Progenitor cell of endocrine pancreas (in vitro differentiated cells): ENCODE data around the gene MPP3. TPM values are rescaled to one million over a fixed set of nuclear protein-coding genes. Genes with fewer than 3 reads are reported as not detected.

Source experiments
- DNase-seq: peaks from one replicate; pipeline ENCODE4 v3.0.0; 2021; ENCODE audit warnings: low spot score; ENCODE audit not compliant: unreplicated experiment
- H3K27ac Mint-ChIP-seq: 2 replicates; pipeline ENCODE4 v1.8.0; 2021; ENCODE audit warnings: mild to moderate bottlenecking, moderate library complexity, mixed read lengths
- H3K27me3 Mint-ChIP-seq: 2 replicates; pipeline ENCODE4 v1.8.0; 2021; ENCODE audit warnings: mixed read lengths
- H3K36me3 Mint-ChIP-seq: 2 replicates; pipeline ENCODE4 v1.8.0; 2022; ENCODE audit warnings: mixed read lengths; ENCODE audit not compliant: insufficient read depth
- H3K4me1 Mint-ChIP-seq: 2 replicates; pipeline ENCODE4 v1.8.0; 2021; ENCODE audit warnings: low read depth, mixed read lengths
- H3K4me3 Mint-ChIP-seq: 2 replicates; pipeline ENCODE4 v1.8.0; 2021; ENCODE audit warnings: low read depth, mild to moderate bottlenecking, moderate library complexity, mixed read lengths
- H3K9me3 Mint-ChIP-seq: 2 replicates; pipeline ENCODE4 v1.8.0; 2021; ENCODE audit warnings: low read depth, mixed read lengths
- total RNA-seq: library from RNA; stranded (reverse); gene quantifications from 2 replicates; pipeline ENCODE4 v1.2.1, GENCODE V29; 2021
- TF ChIP-seq, protein P1 (sequence below): fragments of 200-600 bp; sonication (generic); IDR thresholded peaks from one replicate; pipeline ENCODE4 v1.5.0; 2021; ENCODE audit warnings: antibody characterized with exemption, mild to moderate bottlenecking; ENCODE audit not compliant: unreplicated experiment

Gene MPP3
- total RNA-seq, 1 donor from 2014 or later = 12.6 TPM

GRCh38 chr17:43778337-43779144 is 54.4 kb downstream of the MPP3 start, which contains the start of gene DUSP3:
Gene DUSP3, minus strand, starts transcription at chr17:43778977. Its CDS starts 53 bp downstream, at chr17:43778924.
- peak within 1 kb of the TSS; percentile 82 for H3K4me3 Mint-ChIP-seq
- peaks cover 7% of the 10 kb centered on the region for H3K36me3 Mint-ChIP-seq
- DNase-seq = peak; percentile 91
- peak within 1 kb of the TSS; percentile 98 for H3K27ac Mint-ChIP-seq
- TF ChIP-seq, protein P1, sequence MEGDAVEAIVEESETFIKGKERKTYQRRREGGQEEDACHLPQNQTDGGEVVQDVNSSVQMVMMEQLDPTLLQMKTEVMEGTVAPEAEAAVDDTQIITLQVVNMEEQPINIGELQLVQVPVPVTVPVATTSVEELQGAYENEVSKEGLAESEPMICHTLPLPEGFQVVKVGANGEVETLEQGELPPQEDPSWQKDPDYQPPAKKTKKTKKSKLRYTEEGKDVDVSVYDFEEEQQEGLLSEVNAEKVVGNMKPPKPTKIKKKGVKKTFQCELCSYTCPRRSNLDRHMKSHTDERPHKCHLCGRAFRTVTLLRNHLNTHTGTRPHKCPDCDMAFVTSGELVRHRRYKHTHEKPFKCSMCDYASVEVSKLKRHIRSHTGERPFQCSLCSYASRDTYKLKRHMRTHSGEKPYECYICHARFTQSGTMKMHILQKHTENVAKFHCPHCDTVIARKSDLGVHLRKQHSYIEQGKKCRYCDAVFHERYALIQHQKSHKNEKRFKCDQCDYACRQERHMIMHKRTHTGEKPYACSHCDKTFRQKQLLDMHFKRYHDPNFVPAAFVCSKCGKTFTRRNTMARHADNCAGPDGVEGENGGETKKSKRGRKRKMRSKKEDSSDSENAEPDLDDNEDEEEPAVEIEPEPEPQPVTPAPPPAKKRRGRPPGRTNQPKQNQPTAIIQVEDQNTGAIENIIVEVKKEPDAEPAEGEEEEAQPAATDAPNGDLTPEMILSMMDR = no peak
- peaks cover 17% of the 10 kb centered on the region for H3K4me1 Mint-ChIP-seq
- peaks cover 13% of the 10 kb centered on the region for H3K27me3 Mint-ChIP-seq
- no peaks in the 10 kb centered on the region for H3K9me3 Mint-ChIP-seq

GRCh38 chr17:43774304-43775250 is 58.4 kb downstream of the MPP3 start:
- no peak overlapping the region for H3K4me3 Mint-ChIP-seq
- H3K27me3 Mint-ChIP-seq = peaks cover 2% of the 10 kb centered on the region
- peaks cover 29% of the 10 kb centered on the region for H3K4me1 Mint-ChIP-seq
- DNase-seq = no peak
- peaks cover 27% of the 10 kb centered on the region for H3K36me3 Mint-ChIP-seq
- TF ChIP-seq, protein P1 = no peak
- H3K9me3 Mint-ChIP-seq = no peaks in the 10 kb centered on the region
- peak overlapping the region; percentile 76 for H3K27ac Mint-ChIP-seq

GRCh38 chr17:43772877-43773648 is 59.9 kb downstream of the MPP3 start:
- Mint-ChIP-seq H3K36me3 (peaks cover 33% of the 10 kb centered on the region), H3K9me3 (no peaks in the 10 kb centered on the region), H3K4me1 (peaks cover 24% of the 10 kb centered on the region), H3K4me3 (no peak overlapping the region), H3K27me3 (no peaks in the 10 kb centered on the region), H3K27ac (peak overlapping the region; percentile 95)
- DNase-seq = no peak
- TF ChIP-seq, protein P1 = no peak

GRCh38 chr17:43771463-43771862 is 61.5 kb downstream of the MPP3 start:
- Mint-ChIP-seq H3K9me3 (no peaks in the 10 kb centered on the region), H3K36me3 (peaks cover 31% of the 10 kb centered on the region), H3K4me3 (no peak overlapping the region), H3K27me3 (no peaks in the 10 kb centered on the region), H3K27ac (peak overlapping the region; percentile 95), H3K4me1 (peaks cover 20% of the 10 kb centered on the region)
- TF ChIP-seq, protein P1 = no peak
- no peak for DNase-seq
